Body of pancreas (tissue), 4 donors: Measurements from ENCODE around the gene UGT1A3. TPM values are rescaled to one million over a fixed set of nuclear protein-coding genes. Genes with fewer than 3 reads are reported as not detected.

Experiments used
- ATAC-seq: fragments of 150-250 bp; one replicate; pipeline ENCODE4 v1.9.1; 2016
- DNase-seq, 4 donors: peaks; one replicate each; pipeline ENCODE4 v3.0.0-alpha.2; 2019
- H3K27ac ChIP-seq, 4 donors: fragments of 200-600 bp; sonication (generic); 1 replicate in 3 of 4; 2 replicates in 1 of 4; pipeline versions ENCODE4 v1.5.1 to v1.6.1; 2016 to 2019; ENCODE audit warnings: mild to moderate bottlenecking in 1 of 4, mixed read lengths in 1 of 4, moderate library complexity in 1 of 4
- H3K27me3 ChIP-seq, 2 donors: fragments of 200-600 bp; sonication (generic); one replicate each; pipeline ENCODE4 v1.6.0; 2016; ENCODE audit warnings: mild to moderate bottlenecking in 1 of 2
- H3K36me3 ChIP-seq, 2 donors: fragments of 200-600 bp; sonication (generic); replicated peaks in 1 of 2; 2 replicates each; pipeline ENCODE4 v1.5.1; 2016; ENCODE audit warnings: low read depth in 2 of 2; ENCODE audit not compliant: insufficient read depth in 1 of 2
- H3K4me1 ChIP-seq: fragments of 200-600 bp; sonication (generic); one replicate; pipeline ENCODE4 v1.6.0; 2016
- H3K4me3 ChIP-seq, 2 donors: fragments of 200-600 bp; sonication (generic); 1 replicate in 1 of 2; 2 replicates in 1 of 2; pipeline ENCODE4 v1.5.1; 2016 to 2019
- H3K9me3 ChIP-seq, 3 donors: fragments of 200-600 bp; sonication (generic); 1 replicate in 2 of 3; 2 replicates in 1 of 3; pipeline ENCODE4 v1.5.1; 2016
- CTCF ChIP-seq, 7 experiments: fragments of 450-650 bp in 4 of 7; fragments of 200-600 bp in 3 of 7; sonication (generic) in 3 of 7; IDR thresholded peaks; one replicate each; pipeline ENCODE4 v1.5.1; 2016 to 2019; ENCODE audit warnings: antibody characterized with exemption in 7 of 7
- POLR2A ChIP-seq, 3 donors: fragments of 450-650 bp; IDR thresholded peaks; one replicate each; pipeline ENCODE4 v1.6.1; 2016; ENCODE audit warnings: antibody characterized with exemption in 3 of 3, mild to moderate bottlenecking in 2 of 3
- WGBS, 2 donors: methylation state at CpG; one replicate each; pipeline ENCODE4 v1.1.5; 2017; 5-methylcytosine and 5-hydroxymethylcytosine counted together
- intact Hi-C: fragments of 100-400 bp; cut with DNase I; formaldehyde crosslinking; loops from one replicate; pipeline ENCODE4 v1.15.1; 2023
- total RNA-seq, 2 donors: library from RNA; depleted of rRNA; stranded (reverse); fragments of >200 nt; gene quantifications; one replicate each; pipeline ENCODE4 v1.1.0, GENCODE V29; 2016

The UGT1A3 gene
- total RNA-seq, 2 donors from 2014 or later = not detected

GRCh38 chr2:233807215-233807865 is 78.5 kb downstream of the UGT1A3 start:
- intact Hi-C loops = no loop called here

GRCh38 chr2:233807966-233808935 is 79.4 kb downstream of the UGT1A3 start:
- DNase-seq (peak in 1 of 4 donors; percentile 5), ATAC-seq (no peak)
- H3K27ac ChIP-seq = no peak overlapping the region

More at GRCh38 chr2:233807215-233807865, 78.5 kb downstream of the UGT1A3 start:
- no peaks in the 10 kb centered on the region for H3K36me3 ChIP-seq
- H3K4me3 ChIP-seq = no peak overlapping the region
- ATAC-seq = no peak
- no peaks in the 10 kb centered on the region for H3K9me3 ChIP-seq
- H3K27ac ChIP-seq = no peak overlapping the region
- peak in 1 of 4 donors; percentile 5 for DNase-seq
- no peaks in the 10 kb centered on the region for H3K4me1 ChIP-seq
- TF ChIP-seq POLR2A (IDR thresholded peaks at IDR 0.05) = no peak
- TF ChIP-seq CTCF (IDR thresholded peaks at IDR 0.05) = no peak
- 53 to 70% methylated on average over 9 to 12 of the region's 12 CpGs for WGBS, 2 donors
- H3K27me3 ChIP-seq = no peaks in the 10 kb centered on the region

GRCh38 chr2:233810385-233810784 is 81.5 kb downstream of the UGT1A3 start:
- no peak for DNase-seq
- ATAC-seq = no peak
- Histone ChIP-seq H3K36me3 (no peaks in the 10 kb centered on the region), H3K27ac (no peak overlapping the region), H3K9me3 (no peaks in the 10 kb centered on the region), H3K4me3 (no peak overlapping the region), H3K4me1 (no peaks in the 10 kb centered on the region), H3K27me3 (no peaks in the 10 kb centered on the region)
- TF ChIP-seq POLR2A (IDR thresholded peaks at IDR 0.05) = no peak
- no peak for TF ChIP-seq CTCF (IDR thresholded peaks at IDR 0.05)
- intact Hi-C loops = no loop called here
- WGBS, 2 donors = 76 to 79% methylated on average over 6 of the region's 6 CpGs

More at GRCh38 chr2:233807966-233808935, 79.4 kb downstream of the UGT1A3 start:
- WGBS, 2 donors = 63 to 71% methylated on average over 7 to 10 of the region's 10 CpGs
- H3K27me3 ChIP-seq = no peaks in the 10 kb centered on the region
- no peaks in the 10 kb centered on the region for H3K9me3 ChIP-seq
- intact Hi-C loops = no loop called here
- H3K4me1 ChIP-seq = no peaks in the 10 kb centered on the region
- TF ChIP-seq CTCF (IDR thresholded peaks at IDR 0.05) = no peak
- no peak for TF ChIP-seq POLR2A (IDR thresholded peaks at IDR 0.05)
- no peak overlapping the region for H3K4me3 ChIP-seq
- no peaks in the 10 kb centered on the region for H3K36me3 ChIP-seq

- Histone ChIP-seq H3K36me3 (no peaks in the 10 kb centered on the region), H3K27me3 (no peaks in the 10 kb centered on the region), H3K9me3 (no peaks in the 10 kb centered on the region), H3K27ac (no peak overlapping the region), H3K4me1 (no peaks in the 10 kb centered on the region), H3K4me3 (no peak overlapping the region)
- 67 to 80% methylated on average over 4 of the region's 4 CpGs for WGBS, 2 donors
- intact Hi-C loops = no loop called here
- DNase-seq = peak in 1 of 4 donors; percentile 3
- ATAC-seq = no peak
- TF ChIP-seq CTCF (IDR thresholded peaks at IDR 0.05) (no peak), POLR2A (IDR thresholded peaks at IDR 0.05) (no peak)
These were observed 82.2 kb downstream of the UGT1A3 start for GRCh38 chr2:233811087-233811486.
